Spleen (tissue), 7 donors: ENCODE measurements around the gene COL11A2.

Experiments used
- CTCF ChIP-seq, 11 experiments: fragments of 200-600 bp in 7 of 11; fragments of 450-650 bp in 4 of 11; sonication (generic) in 4 of 11; IDR thresholded peaks in 8 of 11; conservative IDR thresholded peaks in 3 of 11; 1 replicate in 7 of 11; 2 replicates in 4 of 11; pipeline versions ENCODE4 v1.4.0 to v1.8.0; 2016 to 2021; ENCODE audit warnings: antibody characterized with exemption in 11 of 11, inconsistent platforms in 4 of 11, mild to moderate bottlenecking in 1 of 11
- POLR2A ChIP-seq, 3 donors: fragments of 450-650 bp; IDR thresholded peaks; one replicate each; pipeline ENCODE4 v1.5.1; 2017; ENCODE audit warnings: antibody characterized with exemption in 3 of 3, mild to moderate bottlenecking in 1 of 3
- donor health status: DM: no; HTN: no; CAD: no; lungs with moderate emphysema.
- donor health status: DM: no; HTN: no; CAD: no.
- donor health status: DM: no; HTN: no; CAD: no.

- no peak for TF ChIP-seq POLR2A (IDR thresholded peaks at IDR 0.05)
- no peak for TF ChIP-seq CTCF (IDR thresholded peaks at IDR 0.05 in 8 of 11, conservative IDR thresholded peaks at IDR 0.05 in 3 of 11)
These were observed 31.4 kb downstream of the COL11A2 start for GRCh38 chr6:33160728-33161344.
